Body of pancreas (tissue), 4 donors: Measurements from ENCODE around the gene ANO2. TPM values are rescaled to one million over a fixed set of nuclear protein-coding genes. Genes with fewer than 3 reads are reported as not detected.
"Not testable (repeated sequence)": the region's sequence is repeated elsewhere in the genome, so short reads cannot be mapped to it uniquely, and the experiment has no call there.

Experiments used
- ATAC-seq: fragments of 150-250 bp; one replicate; pipeline ENCODE4 v1.9.1; 2016
- DNase-seq, 4 donors: peaks; one replicate each; pipeline ENCODE4 v3.0.0-alpha.2; 2019
- H3K27ac ChIP-seq, 4 donors: fragments of 200-600 bp; sonication (generic); 1 replicate in 3 of 4; 2 replicates in 1 of 4; pipeline versions ENCODE4 v1.5.1 to v1.6.1; 2016 to 2019; ENCODE audit warnings: mild to moderate bottlenecking in 1 of 4, mixed read lengths in 1 of 4, moderate library complexity in 1 of 4
- H3K27me3 ChIP-seq, 2 donors: fragments of 200-600 bp; sonication (generic); one replicate each; pipeline ENCODE4 v1.6.0; 2016; ENCODE audit warnings: mild to moderate bottlenecking in 1 of 2
- H3K36me3 ChIP-seq, 2 donors: fragments of 200-600 bp; sonication (generic); replicated peaks in 1 of 2; 2 replicates each; pipeline ENCODE4 v1.5.1; 2016; ENCODE audit warnings: low read depth in 2 of 2; ENCODE audit not compliant: insufficient read depth in 1 of 2
- H3K4me1 ChIP-seq: fragments of 200-600 bp; sonication (generic); one replicate; pipeline ENCODE4 v1.6.0; 2016
- H3K4me3 ChIP-seq, 2 donors: fragments of 200-600 bp; sonication (generic); 1 replicate in 1 of 2; 2 replicates in 1 of 2; pipeline ENCODE4 v1.5.1; 2016 to 2019
- H3K9me3 ChIP-seq, 3 donors: fragments of 200-600 bp; sonication (generic); 1 replicate in 2 of 3; 2 replicates in 1 of 3; pipeline ENCODE4 v1.5.1; 2016
- CTCF ChIP-seq, 7 experiments: fragments of 450-650 bp in 4 of 7; fragments of 200-600 bp in 3 of 7; sonication (generic) in 3 of 7; IDR thresholded peaks; one replicate each; pipeline ENCODE4 v1.5.1; 2016 to 2019; ENCODE audit warnings: antibody characterized with exemption in 7 of 7
- POLR2A ChIP-seq, 3 donors: fragments of 450-650 bp; IDR thresholded peaks; one replicate each; pipeline ENCODE4 v1.6.1; 2016; ENCODE audit warnings: antibody characterized with exemption in 3 of 3, mild to moderate bottlenecking in 2 of 3
- WGBS, 2 donors: methylation state at CpG; one replicate each; pipeline ENCODE4 v1.1.5; 2017; 5-methylcytosine and 5-hydroxymethylcytosine counted together
- intact Hi-C: fragments of 100-400 bp; cut with DNase I; formaldehyde crosslinking; loops from one replicate; pipeline ENCODE4 v1.15.1; 2023
- total RNA-seq, 2 donors: library from RNA; depleted of rRNA; stranded (reverse); fragments of >200 nt; gene quantifications; one replicate each; pipeline ENCODE4 v1.1.0, GENCODE V29; 2016

Gene ANO2
- total RNA-seq, 2 donors from 2014 or later = 2.1 to 4.3 TPM

- DNase-seq = no peak
- TF ChIP-seq POLR2A (IDR thresholded peaks at IDR 0.05) = no peak
- no peak for TF ChIP-seq CTCF (IDR thresholded peaks at IDR 0.05)
- H3K27me3 ChIP-seq = no peaks in the 10 kb centered on the region
- no peak overlapping the region for H3K4me3 ChIP-seq
- H3K27ac ChIP-seq = no peak overlapping the region
- 82 to 94% methylated on average over 7 to 17 of the region's 26 CpGs for WGBS, 2 donors
- ATAC-seq = no peak
- H3K36me3 ChIP-seq = no peaks in the 10 kb centered on the region
- H3K9me3 ChIP-seq = no peaks in the 10 kb centered on the region
- intact Hi-C loops = no loop called here
- H3K4me1 ChIP-seq = no peaks in the 10 kb centered on the region
These were observed 56.2 kb downstream of the ANO2 start for GRCh38 chr12:5888816-5889315.

- H3K27ac ChIP-seq, H3K36me3 ChIP-seq, H3K27me3 ChIP-seq, DNase-seq, intact Hi-C loops, H3K4me1 ChIP-seq, ATAC-seq, H3K4me3 ChIP-seq, H3K9me3 ChIP-seq: not testable (repeated sequence)
- 63 to 72% methylated on average over 16 of the region's 16 CpGs for WGBS, 2 donors
These were observed 57.2 kb downstream of the ANO2 start for GRCh38 chr12:5887819-5888218.

GRCh38 chr12:5884866-5885265 lies 60.2 kb downstream of the ANO2 start:
- no peak overlapping the region for H3K27ac ChIP-seq
- H3K9me3 ChIP-seq = no peaks in the 10 kb centered on the region
- H3K4me3 ChIP-seq = no peak overlapping the region
- 49 to 57% methylated on average over 3 of the region's 3 CpGs for WGBS, 2 donors
- no peak for DNase-seq
- H3K4me1 ChIP-seq = no peaks in the 10 kb centered on the region
- TF ChIP-seq CTCF (IDR thresholded peaks at IDR 0.05) = no peak
- no peak for TF ChIP-seq POLR2A (IDR thresholded peaks at IDR 0.05)
- no peaks in the 10 kb centered on the region for H3K36me3 ChIP-seq
- intact Hi-C loops = no loop called here
- ATAC-seq = no peak
- H3K27me3 ChIP-seq = no peaks in the 10 kb centered on the region

GRCh38 chr12:5884285-5884684 lies 60.8 kb downstream of the ANO2 start:
- Histone ChIP-seq H3K27me3 (no peaks in the 10 kb centered on the region), H3K27ac (no peak overlapping the region), H3K4me3 (no peak overlapping the region), H3K36me3 (no peaks in the 10 kb centered on the region), H3K9me3 (no peaks in the 10 kb centered on the region), H3K4me1 (no peaks in the 10 kb centered on the region)
- DNase-seq (no peak), ATAC-seq (no peak)
- 55 to 63% methylated on average over 2 of the region's 2 CpGs for WGBS, 2 donors
- intact Hi-C loops = no loop called here
- TF ChIP-seq POLR2A (IDR thresholded peaks at IDR 0.05) = no peak
- no peak for TF ChIP-seq CTCF (IDR thresholded peaks at IDR 0.05)

- intact Hi-C loops = no loop called here
- H3K27ac ChIP-seq = no peak overlapping the region
- H3K4me3 ChIP-seq = no peak overlapping the region
- WGBS, 2 donors = 37 to 47% methylated on average over 8 of the region's 8 CpGs
- no peaks in the 10 kb centered on the region for H3K27me3 ChIP-seq
- DNase-seq = no peak
- ATAC-seq = no peak
- no peaks in the 10 kb centered on the region for H3K4me1 ChIP-seq
- TF ChIP-seq POLR2A (IDR thresholded peaks at IDR 0.05) (no peak), CTCF (IDR thresholded peaks at IDR 0.05) (no peak)
- no peaks in the 10 kb centered on the region for H3K9me3 ChIP-seq
- H3K36me3 ChIP-seq = no peaks in the 10 kb centered on the region
These were observed 62.4 kb downstream of the ANO2 start for GRCh38 chr12:5882511-5883190.
